Astrocyte (in vitro differentiated cells and primary cell): ENCODE data around the gene PLCL2. TPM values are rescaled to one million over a fixed set of nuclear protein-coding genes. Genes with fewer than 3 reads are reported as not detected.

Source experiments
- DNase-seq: peaks from one replicate; pipeline ENCODE4 v3.0.0-alpha.2; 2010; ENCODE audit warnings: low read depth
- FAIRE-seq: peaks from 2 replicates; lab custom pipeline; 2011; peaks lifted over from hg19 to GRCh38; lab: Jason Lieb, UNC
- H2AFZ ChIP-seq: 2 replicates; pipeline ENCODE4 v1.6.0; 2012; ENCODE audit warnings: low read depth, low read length, inconsistent platforms
- H3K27ac ChIP-seq: 2 replicates; pipeline ENCODE4 v1.5.1; 2011; ENCODE audit warnings: low read depth, low read length, inconsistent platforms
- H3K27me3 ChIP-seq: 2 replicates; pipeline ENCODE4 v1.6.0; 2011; ENCODE audit warnings: low read length, inconsistent platforms; ENCODE audit not compliant: insufficient read depth
- H3K36me3 ChIP-seq: 2 replicates; pipeline ENCODE4 v1.5.1; 2011; ENCODE audit warnings: low read length, inconsistent platforms; ENCODE audit not compliant: insufficient read depth
- H3K4me1 ChIP-seq: 2 replicates; pipeline ENCODE4 v1.5.1; 2011; ENCODE audit warnings: low read length, inconsistent platforms; ENCODE audit not compliant: insufficient read depth
- H3K4me2 ChIP-seq: 2 replicates; pipeline ENCODE4 v1.6.0; 2012; ENCODE audit warnings: low read length, inconsistent platforms
- H3K4me3 ChIP-seq: 2 replicates; pipeline ENCODE4 v1.5.1; 2011; ENCODE audit warnings: low read depth, mild to moderate bottlenecking, low read length, inconsistent platforms; ENCODE audit not compliant: insufficient read depth
- H3K79me2 ChIP-seq: 2 replicates; pipeline ENCODE4 v1.6.0; 2012; ENCODE audit warnings: mild to moderate bottlenecking, low read length, inconsistent platforms; ENCODE audit not compliant: insufficient read depth
- H3K9ac ChIP-seq: 2 replicates; pipeline ENCODE4 v1.6.0; 2012; ENCODE audit warnings: mild to moderate bottlenecking, low read length, inconsistent platforms
- H3K9me3 ChIP-seq: 2 replicates; pipeline ENCODE4 v1.5.1; 2012; ENCODE audit warnings: low read depth, mild to moderate bottlenecking, low read length, inconsistent platforms; ENCODE audit not compliant: insufficient read depth
- H4K20me1 ChIP-seq: 2 replicates; pipeline ENCODE4 v1.6.0; 2012; ENCODE audit warnings: low read length, inconsistent platforms; ENCODE audit not compliant: insufficient read depth
- H3K27ac Mint-ChIP-seq: one replicate; pipeline ENCODE4 v1.8.0; 2021; ENCODE audit warnings: mild to moderate bottlenecking, mixed read lengths; ENCODE audit not compliant: unreplicated experiment
- H3K27me3 Mint-ChIP-seq: one replicate; pipeline ENCODE4 v1.8.0; 2021; ENCODE audit warnings: low read depth, mixed read lengths; ENCODE audit not compliant: unreplicated experiment
- H3K36me3 Mint-ChIP-seq: one replicate; pipeline ENCODE4 v1.8.0; 2021; ENCODE audit warnings: low read depth, mixed read lengths; ENCODE audit not compliant: unreplicated experiment
- H3K4me1 Mint-ChIP-seq: one replicate; pipeline ENCODE4 v1.8.0; 2021; ENCODE audit warnings: low read depth, mixed read lengths; ENCODE audit not compliant: unreplicated experiment
- H3K4me3 Mint-ChIP-seq: one replicate; pipeline ENCODE4 v1.8.0; 2021; ENCODE audit warnings: mild to moderate bottlenecking, moderate library complexity, mixed read lengths; ENCODE audit not compliant: unreplicated experiment
- H3K9me3 Mint-ChIP-seq: one replicate; pipeline ENCODE4 v1.8.0; 2021; ENCODE audit warnings: mild to moderate bottlenecking, mixed read lengths; ENCODE audit not compliant: unreplicated experiment
- EZH2 ChIP-seq: IDR thresholded peaks from 2 replicates; pipeline ENCODE4 v1.6.1; 2012; ENCODE audit warnings: mild to moderate bottlenecking, low read length, inconsistent platforms; ENCODE audit not compliant: insufficient read depth
- total RNA-seq: library from RNA; stranded (reverse); gene quantifications from 2 replicates; pipeline ENCODE4 v1.2.1, GENCODE V29; 2021
- TF ChIP-seq, protein P1 (sequence below): IDR thresholded peaks from 2 replicates; pipeline ENCODE4 v1.5.1; 2011; ENCODE audit warnings: low read depth, mild to moderate bottlenecking, inconsistent platforms, low read length, moderate library complexity; ENCODE audit not compliant: insufficient read depth

Gene PLCL2
- total RNA-seq, 1 donor from 2014 or later, result 3.9 TPM

DNA sequence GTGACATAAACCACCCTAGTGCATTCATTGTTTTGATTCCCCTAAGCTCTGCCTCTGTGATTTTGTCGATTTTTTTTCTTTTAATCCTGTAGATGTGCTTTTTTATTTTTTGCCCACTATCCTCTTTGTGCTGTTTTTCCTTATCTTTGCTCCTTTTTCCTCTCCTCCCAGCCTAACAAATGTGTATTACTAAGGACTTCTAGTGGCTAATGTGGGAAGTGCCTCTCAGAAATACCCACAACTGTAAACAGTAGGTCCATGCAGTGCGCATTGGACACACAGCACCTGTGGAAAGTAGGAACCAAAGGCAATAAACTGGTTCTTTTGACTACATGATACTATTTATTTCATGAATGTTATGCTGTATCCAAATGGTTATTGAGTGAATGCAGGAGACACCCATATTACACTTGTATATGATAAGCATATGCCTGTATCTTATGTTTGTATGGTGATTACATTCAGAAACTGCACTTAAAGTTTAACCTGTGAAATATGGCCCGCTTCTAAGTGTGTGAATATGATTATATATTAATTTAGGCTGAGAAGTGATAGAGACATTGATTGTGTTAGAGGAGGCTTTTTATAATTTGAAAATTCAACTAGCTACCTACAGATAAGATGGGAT, 147.8 kb downstream of the PLCL2 start:
- Histone ChIP-seq H3K27ac (no peak overlapping the region), H3K36me3 (no peaks in the 10 kb centered on the region), H3K4me1 (no peaks in the 10 kb centered on the region), H3K79me2 (no peaks in the 10 kb centered on the region), H3K9me3 (no peaks in the 10 kb centered on the region), H3K9ac (no peak overlapping the region), H3K27me3 (no peaks in the 10 kb centered on the region), H3K4me2 (no peak overlapping the region), H3K4me3 (no peak overlapping the region), H2AFZ (no peak overlapping the region), H4K20me1 (no peaks in the 10 kb centered on the region)
- Mint-ChIP-seq H3K27me3 (no peaks in the 10 kb centered on the region), H3K9me3 (no peaks in the 10 kb centered on the region), H3K36me3 (no peaks in the 10 kb centered on the region), H3K4me1 (no peaks in the 10 kb centered on the region), H3K27ac (no peak overlapping the region), H3K4me3 (no peak overlapping the region)
- FAIRE-seq (no peak), DNase-seq (peak; percentile 20)
- TF ChIP-seq, protein P1, sequence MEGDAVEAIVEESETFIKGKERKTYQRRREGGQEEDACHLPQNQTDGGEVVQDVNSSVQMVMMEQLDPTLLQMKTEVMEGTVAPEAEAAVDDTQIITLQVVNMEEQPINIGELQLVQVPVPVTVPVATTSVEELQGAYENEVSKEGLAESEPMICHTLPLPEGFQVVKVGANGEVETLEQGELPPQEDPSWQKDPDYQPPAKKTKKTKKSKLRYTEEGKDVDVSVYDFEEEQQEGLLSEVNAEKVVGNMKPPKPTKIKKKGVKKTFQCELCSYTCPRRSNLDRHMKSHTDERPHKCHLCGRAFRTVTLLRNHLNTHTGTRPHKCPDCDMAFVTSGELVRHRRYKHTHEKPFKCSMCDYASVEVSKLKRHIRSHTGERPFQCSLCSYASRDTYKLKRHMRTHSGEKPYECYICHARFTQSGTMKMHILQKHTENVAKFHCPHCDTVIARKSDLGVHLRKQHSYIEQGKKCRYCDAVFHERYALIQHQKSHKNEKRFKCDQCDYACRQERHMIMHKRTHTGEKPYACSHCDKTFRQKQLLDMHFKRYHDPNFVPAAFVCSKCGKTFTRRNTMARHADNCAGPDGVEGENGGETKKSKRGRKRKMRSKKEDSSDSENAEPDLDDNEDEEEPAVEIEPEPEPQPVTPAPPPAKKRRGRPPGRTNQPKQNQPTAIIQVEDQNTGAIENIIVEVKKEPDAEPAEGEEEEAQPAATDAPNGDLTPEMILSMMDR, result peak; percentile 57
- TF ChIP-seq EZH2, result no peak

DNA sequence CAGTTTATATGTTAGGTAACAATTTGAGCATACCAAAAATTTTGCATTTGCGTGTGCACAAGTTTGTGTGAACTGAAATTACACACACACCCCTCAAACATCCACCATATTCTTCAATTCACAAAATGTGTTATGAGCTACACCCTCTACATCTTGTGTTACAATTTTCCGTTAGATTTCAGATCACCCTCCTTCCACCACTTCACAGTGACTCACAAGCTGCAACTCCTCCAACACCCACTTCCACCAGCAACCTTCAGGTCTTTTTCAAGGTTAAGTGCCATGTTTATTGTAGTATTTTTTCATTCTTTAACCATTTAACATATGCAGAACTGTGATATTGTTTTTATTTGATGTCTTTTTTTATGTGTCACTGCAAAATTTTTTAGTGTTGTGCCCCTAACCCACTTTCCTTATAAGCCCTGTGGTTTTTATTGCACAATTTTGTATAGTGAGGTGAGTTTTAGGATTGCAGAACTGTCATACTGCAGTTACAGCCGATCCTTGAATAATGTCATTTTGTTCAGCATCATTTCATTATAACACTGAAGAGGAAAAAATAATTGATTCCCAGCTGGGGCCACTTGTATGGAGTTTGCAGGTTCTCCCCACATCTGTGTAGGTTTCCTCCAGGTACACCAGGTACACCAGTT, 148.9 kb downstream of the PLCL2 start:
- Mint-ChIP-seq H3K36me3 (no peaks in the 10 kb centered on the region), H3K4me3 (no peak overlapping the region), H3K9me3 (no peaks in the 10 kb centered on the region), H3K27me3 (no peaks in the 10 kb centered on the region), H3K27ac (no peak overlapping the region), H3K4me1 (no peaks in the 10 kb centered on the region)
- Histone ChIP-seq H3K27me3 (no peaks in the 10 kb centered on the region), H3K4me3 (no peak overlapping the region), H3K79me2 (no peaks in the 10 kb centered on the region), H3K4me1 (no peaks in the 10 kb centered on the region), H3K4me2 (no peak overlapping the region), H4K20me1 (no peaks in the 10 kb centered on the region), H3K9me3 (no peaks in the 10 kb centered on the region), H3K36me3 (no peaks in the 10 kb centered on the region), H3K27ac (no peak overlapping the region), H2AFZ (no peak overlapping the region), H3K9ac (no peak overlapping the region)
- DNase-seq, result peak; percentile 14
- TF ChIP-seq, protein P1, result no peak
- no peak for TF ChIP-seq EZH2
- no peak for FAIRE-seq

DNA sequence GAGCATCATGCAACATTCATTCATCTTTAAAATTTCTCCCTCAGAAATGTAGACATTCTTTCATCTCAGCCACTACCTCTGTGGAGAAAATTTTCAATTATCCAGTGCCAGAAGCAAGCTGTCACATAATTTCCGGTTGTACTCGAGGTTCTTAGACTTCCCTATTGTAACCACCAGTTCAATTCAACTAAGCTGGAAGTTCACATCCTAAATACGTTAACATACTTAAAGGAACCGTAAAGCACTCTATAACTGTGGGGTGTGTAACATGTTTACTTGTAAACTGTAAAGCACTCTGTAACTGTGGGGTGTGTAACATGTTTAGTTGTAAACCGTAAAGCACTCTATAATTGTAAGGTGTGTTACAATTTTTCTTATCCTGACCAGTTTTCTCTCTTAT, 150.3 kb downstream of the PLCL2 start:
- Mint-ChIP-seq H3K36me3 (no peaks in the 10 kb centered on the region), H3K9me3 (no peaks in the 10 kb centered on the region), H3K27me3 (no peaks in the 10 kb centered on the region), H3K4me3 (no peak overlapping the region), H3K27ac (no peak overlapping the region), H3K4me1 (peaks cover 6% of the 10 kb centered on the region)
- no peaks in the 10 kb centered on the region for H3K27me3 ChIP-seq
- DNase-seq, result no peak
- peaks cover 12% of the 10 kb centered on the region for H3K4me1 ChIP-seq
- TF ChIP-seq EZH2, result no peak
- TF ChIP-seq, protein P1, result no peak
- H4K20me1 ChIP-seq, result no peaks in the 10 kb centered on the region
- H3K27ac ChIP-seq, result no peak overlapping the region
- H2AFZ ChIP-seq, result no peak overlapping the region
- H3K9me3 ChIP-seq, result no peaks in the 10 kb centered on the region
- FAIRE-seq, result no peak
- no peak overlapping the region for H3K4me3 ChIP-seq
- H3K79me2 ChIP-seq, result no peaks in the 10 kb centered on the region
- no peak overlapping the region for H3K4me2 ChIP-seq
- H3K9ac ChIP-seq, result no peak overlapping the region
- no peaks in the 10 kb centered on the region for H3K36me3 ChIP-seq
